Osteocyte (in vitro differentiated cells): ENCODE results near the gene ANXA2R. TPM values are rescaled to one million over a fixed set of nuclear protein-coding genes. Genes with fewer than 3 reads are reported as not detected.

ENCODE experiments used
- DNase-seq: peaks from one replicate; pipeline ENCODE4 v3.0.0; 2021; ENCODE audit warnings: mixed read lengths; ENCODE audit not compliant: unreplicated experiment; ENCODE audit errors: extremely low spot score
- H3K27ac Mint-ChIP-seq: one replicate; pipeline ENCODE4 v1.8.0; 2021; ENCODE audit warnings: mild to moderate bottlenecking, mixed read lengths; ENCODE audit not compliant: unreplicated experiment
- H3K27me3 Mint-ChIP-seq: one replicate; pipeline ENCODE4 v1.8.0; 2021; ENCODE audit warnings: mixed read lengths; ENCODE audit not compliant: unreplicated experiment
- H3K36me3 Mint-ChIP-seq: one replicate; pipeline ENCODE4 v1.8.0; 2021; ENCODE audit warnings: mixed read lengths; ENCODE audit not compliant: unreplicated experiment
- H3K4me1 Mint-ChIP-seq: one replicate; pipeline ENCODE4 v1.8.0; 2021; ENCODE audit warnings: mixed read lengths; ENCODE audit not compliant: unreplicated experiment
- H3K4me3 Mint-ChIP-seq: one replicate; pipeline ENCODE4 v1.8.0; 2021; ENCODE audit warnings: mild to moderate bottlenecking, moderate library complexity, mixed read lengths; ENCODE audit not compliant: unreplicated experiment
- H3K9me3 Mint-ChIP-seq: one replicate; pipeline ENCODE4 v1.8.0; 2021; ENCODE audit warnings: mixed read lengths; ENCODE audit not compliant: unreplicated experiment
- total RNA-seq: library from RNA; stranded (reverse); gene quantifications from 2 replicates; pipeline ENCODE4 v1.2.1, GENCODE V29; 2021
- TF ChIP-seq, protein P1 (sequence below): fragments of 200-600 bp; sonication (generic); IDR thresholded peaks from 2 replicates; pipeline ENCODE4 v1.5.0; 2021; ENCODE audit warnings: antibody characterized with exemption, mild to moderate bottlenecking, moderate library complexity

The ANXA2R gene
- total RNA-seq, 1 donor from 2014 or later, result 5.3 TPM

DNA sequence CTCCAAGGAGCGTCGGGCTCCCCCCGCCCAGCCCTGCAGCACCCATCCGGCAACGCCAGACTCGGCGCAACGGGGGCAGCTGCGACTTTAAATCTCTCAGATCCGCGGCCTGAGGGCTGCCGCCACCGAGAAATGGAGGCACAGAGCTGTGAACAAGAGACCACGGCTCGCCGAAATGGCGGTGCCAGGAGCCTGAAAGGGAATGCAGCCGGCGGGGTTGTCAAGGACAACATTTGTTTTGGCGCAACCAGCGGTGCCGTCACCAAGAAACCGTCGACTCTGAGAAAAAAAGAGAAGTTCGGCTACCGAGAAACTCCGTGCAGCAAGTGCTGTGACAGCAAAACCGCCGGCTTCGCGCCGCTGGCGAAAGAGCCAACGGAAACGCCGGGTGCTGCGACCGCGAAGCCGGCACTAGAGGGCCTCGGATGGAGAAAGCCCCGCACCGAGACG, 2.1 kb upstream of the ANXA2R start:
- H3K4me3 Mint-ChIP-seq, result peak overlapping the region; percentile 85
- peaks cover 53% of the 10 kb centered on the region for H3K4me1 Mint-ChIP-seq
- DNase-seq, result no peak
- TF ChIP-seq, protein P1, sequence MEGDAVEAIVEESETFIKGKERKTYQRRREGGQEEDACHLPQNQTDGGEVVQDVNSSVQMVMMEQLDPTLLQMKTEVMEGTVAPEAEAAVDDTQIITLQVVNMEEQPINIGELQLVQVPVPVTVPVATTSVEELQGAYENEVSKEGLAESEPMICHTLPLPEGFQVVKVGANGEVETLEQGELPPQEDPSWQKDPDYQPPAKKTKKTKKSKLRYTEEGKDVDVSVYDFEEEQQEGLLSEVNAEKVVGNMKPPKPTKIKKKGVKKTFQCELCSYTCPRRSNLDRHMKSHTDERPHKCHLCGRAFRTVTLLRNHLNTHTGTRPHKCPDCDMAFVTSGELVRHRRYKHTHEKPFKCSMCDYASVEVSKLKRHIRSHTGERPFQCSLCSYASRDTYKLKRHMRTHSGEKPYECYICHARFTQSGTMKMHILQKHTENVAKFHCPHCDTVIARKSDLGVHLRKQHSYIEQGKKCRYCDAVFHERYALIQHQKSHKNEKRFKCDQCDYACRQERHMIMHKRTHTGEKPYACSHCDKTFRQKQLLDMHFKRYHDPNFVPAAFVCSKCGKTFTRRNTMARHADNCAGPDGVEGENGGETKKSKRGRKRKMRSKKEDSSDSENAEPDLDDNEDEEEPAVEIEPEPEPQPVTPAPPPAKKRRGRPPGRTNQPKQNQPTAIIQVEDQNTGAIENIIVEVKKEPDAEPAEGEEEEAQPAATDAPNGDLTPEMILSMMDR, result no peak
- H3K27ac Mint-ChIP-seq, result peak overlapping the region; percentile 99
- H3K36me3 Mint-ChIP-seq, result peaks cover 2% of the 10 kb centered on the region
- H3K9me3 Mint-ChIP-seq, result no peaks in the 10 kb centered on the region
- H3K27me3 Mint-ChIP-seq, result no peaks in the 10 kb centered on the region

DNA sequence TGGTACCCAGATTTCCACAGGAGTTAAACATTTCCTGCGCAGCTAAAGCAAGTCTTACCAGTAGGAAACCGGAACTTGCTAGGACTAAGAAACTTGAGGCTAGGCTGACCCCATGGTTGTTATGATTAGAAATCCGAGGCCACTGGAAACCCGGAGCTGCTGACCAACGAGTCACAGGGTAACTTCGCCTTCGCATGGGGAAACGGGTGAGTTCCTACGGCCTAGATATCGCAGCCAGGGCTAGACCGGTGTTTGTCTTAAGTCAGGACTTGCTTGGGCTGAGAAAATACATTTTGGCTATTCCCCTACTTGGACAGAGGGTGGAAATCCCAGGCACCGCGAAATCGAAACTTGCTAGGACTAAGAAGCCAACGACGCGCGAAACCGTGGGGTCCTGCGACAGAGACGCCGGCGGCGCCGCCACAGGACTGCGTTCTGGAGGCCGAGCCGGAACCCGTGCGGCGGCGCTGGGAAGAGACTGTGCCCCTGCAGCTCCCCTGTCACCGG, 1.6 kb upstream of the ANXA2R start:
- H3K9me3 Mint-ChIP-seq, result no peaks in the 10 kb centered on the region
- peak overlapping the region; percentile 85 for H3K4me3 Mint-ChIP-seq
- peak overlapping the region; percentile 99 for H3K27ac Mint-ChIP-seq
- TF ChIP-seq, protein P1, result no peak
- no peak for DNase-seq
- H3K36me3 Mint-ChIP-seq, result peaks cover 2% of the 10 kb centered on the region
- peaks cover 50% of the 10 kb centered on the region for H3K4me1 Mint-ChIP-seq
- H3K27me3 Mint-ChIP-seq, result no peaks in the 10 kb centered on the region

DNA sequence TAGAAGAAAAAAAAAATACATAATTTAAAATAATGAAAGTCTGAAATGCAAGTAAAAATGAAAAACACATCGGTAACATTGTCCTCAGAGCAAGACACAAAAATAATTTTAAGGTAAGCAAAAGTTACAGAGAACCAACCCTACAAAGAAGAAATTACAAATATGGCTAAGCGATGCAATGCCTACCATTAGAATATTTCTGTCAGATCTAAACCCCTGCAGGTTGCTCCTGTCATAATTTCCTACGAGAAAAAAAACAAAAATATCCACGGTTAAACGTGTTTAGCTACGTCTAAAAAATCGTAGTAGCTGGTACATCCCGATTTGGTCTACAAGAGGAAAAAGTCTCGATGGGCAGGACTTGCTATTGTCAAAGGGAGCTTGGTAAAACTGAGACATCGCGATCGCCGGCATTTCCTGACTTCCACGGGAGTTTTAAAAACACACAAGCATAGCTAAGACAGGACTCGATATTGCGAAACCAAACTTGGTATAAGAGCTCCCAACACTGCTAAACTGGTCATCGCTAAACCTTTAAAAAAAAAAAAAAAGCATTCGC, 1.1 kb upstream of the ANXA2R start:
- Mint-ChIP-seq H3K27me3 (no peaks in the 10 kb centered on the region), H3K4me1 (peaks cover 47% of the 10 kb centered on the region), H3K4me3 (peak overlapping the region; percentile 85), H3K36me3 (peaks cover 2% of the 10 kb centered on the region), H3K27ac (peak overlapping the region; percentile 99), H3K9me3 (no peaks in the 10 kb centered on the region)
- no peak for DNase-seq
- TF ChIP-seq, protein P1, result no peak

DNA sequence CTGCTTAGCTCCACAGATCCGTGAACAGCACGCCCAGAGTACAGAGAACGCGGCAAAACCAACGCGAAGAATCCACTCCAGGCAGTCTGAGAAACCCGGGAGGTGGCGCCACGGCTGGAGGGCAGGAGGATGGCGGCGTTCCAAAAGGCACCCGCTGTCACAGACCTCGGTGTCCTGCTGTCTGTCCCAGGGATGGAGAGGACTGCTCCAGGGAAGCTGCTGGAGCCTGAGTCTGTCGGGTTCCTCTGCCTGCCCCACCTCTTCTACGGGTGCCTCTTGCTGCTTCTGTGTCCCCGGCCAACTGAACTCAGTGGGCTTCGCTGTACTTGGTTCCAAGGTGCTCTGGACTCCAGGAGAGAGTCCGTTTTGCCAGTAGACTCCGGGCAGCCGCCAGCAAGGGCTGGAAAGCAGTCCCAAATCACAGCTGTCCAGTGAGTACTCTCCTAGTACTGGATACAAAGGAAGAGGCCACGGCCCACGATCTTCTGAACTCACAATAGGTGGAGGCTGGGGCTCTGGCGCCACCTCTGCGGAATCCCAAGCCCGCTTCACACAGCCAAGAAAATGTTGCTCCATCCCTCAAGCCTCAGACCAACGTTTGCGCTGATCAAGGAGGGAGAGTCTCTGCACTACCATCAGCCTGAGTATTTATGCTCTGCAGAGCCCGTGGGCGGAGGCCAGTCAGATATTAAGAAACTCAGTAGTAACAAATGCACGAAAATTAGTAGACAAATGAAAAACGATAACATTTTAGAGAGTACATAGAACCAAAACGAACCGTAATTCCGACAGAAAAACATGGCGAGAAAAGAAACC, 440 bp downstream of the ANXA2R start:
- Mint-ChIP-seq H3K27me3 (no peaks in the 10 kb centered on the region), H3K4me1 (peaks cover 43% of the 10 kb centered on the region), H3K4me3 (peak overlapping the region; percentile 85), H3K36me3 (peaks cover 2% of the 10 kb centered on the region), H3K27ac (peak overlapping the region; percentile 99), H3K9me3 (no peaks in the 10 kb centered on the region)
- peak; percentile 91 for DNase-seq
- TF ChIP-seq, protein P1, result peak; percentile 41

DNA sequence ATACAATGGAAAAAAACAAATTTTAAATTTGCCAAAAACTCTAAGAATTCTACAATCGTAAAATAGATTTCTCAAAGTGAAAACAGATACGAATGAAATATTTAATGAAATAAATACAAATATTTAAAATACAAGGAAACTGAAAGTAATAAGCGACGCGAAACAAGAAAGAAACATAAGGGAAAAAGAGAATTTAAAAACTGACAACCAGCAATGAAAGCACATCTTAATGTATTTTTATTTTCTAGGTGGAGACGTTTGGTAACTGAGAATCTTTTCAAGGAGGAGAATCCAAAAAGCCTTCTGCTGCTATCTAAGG, 1.0 kb downstream of the ANXA2R start:
- H3K4me1 Mint-ChIP-seq, result peaks cover 43% of the 10 kb centered on the region
- H3K27ac Mint-ChIP-seq, result peak overlapping the region; percentile 99
- DNase-seq, result no peak
- peak overlapping the region; percentile 85 for H3K4me3 Mint-ChIP-seq
- no peaks in the 10 kb centered on the region for H3K36me3 Mint-ChIP-seq
- no peaks in the 10 kb centered on the region for H3K9me3 Mint-ChIP-seq
- TF ChIP-seq, protein P1, result no peak
- H3K27me3 Mint-ChIP-seq, result no peaks in the 10 kb centered on the region
